Stimulated activated CD4-positive, alpha-beta T cell treated with anti-CD3 and anti-CD28 coated beads, Interleukin-4, amount 100 ng/mL, for 1 hour (primary cell): ENCODE measurements around the gene ZNF618.

Source experiments
- DNase-seq: peaks from one replicate; pipeline ENCODE4 v3.0.0-alpha.2; 2020

Gene ZNF618

DNA sequence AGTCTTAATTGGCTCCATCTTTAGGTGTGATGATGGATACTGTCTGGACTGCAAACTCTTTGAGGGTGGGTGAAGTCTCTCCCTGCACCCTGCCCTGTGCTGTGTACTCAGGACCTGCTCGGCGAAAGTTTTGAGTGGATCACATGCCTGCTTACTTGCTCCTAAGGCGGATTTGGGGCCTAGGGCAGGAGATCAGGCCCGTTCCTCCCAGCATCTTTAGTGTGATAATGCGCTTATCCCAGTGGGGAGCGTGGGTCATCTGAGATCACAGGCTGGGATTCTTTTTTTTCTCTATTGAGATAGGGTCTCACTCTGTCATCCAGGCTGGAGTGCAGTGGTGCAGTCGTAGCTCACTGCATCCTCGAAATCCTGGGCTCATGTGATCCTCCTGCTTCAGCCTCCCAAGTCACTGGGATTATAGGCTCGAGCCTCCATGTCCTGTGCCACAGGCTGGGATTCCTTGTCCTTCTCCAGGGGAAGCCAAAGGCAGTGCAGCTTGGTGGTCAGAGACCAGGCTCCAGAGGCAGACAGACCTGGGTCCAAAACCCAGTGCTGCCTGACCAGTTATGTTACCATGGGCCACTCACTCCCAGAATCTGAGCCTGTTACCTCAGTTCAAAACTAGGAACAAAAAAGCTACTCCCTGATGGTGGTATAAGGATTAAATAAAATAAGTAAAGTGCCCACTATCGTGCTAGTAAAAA lies 59.7 kb downstream of the ZNF618 start:
- no peak for DNase-seq

DNA sequence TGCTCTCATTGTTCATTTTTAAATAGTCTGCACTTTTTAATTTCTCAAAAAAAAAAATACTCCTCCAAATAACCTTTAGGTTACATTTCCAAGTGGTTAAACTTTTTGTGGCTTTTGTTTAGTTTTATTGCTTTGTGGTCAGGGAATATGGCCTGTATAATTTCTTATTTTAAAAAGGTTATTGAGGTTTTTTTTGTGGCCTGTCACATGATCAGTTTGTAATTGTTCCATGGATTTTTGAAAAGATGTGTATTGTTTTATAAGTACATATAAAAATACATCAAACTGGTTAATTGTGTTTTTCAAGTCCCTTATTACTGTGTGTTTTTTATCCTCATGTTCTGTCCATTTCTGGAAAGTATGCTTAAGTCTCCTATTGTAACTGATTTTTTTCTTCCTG lies 64.0 kb downstream of the ZNF618 start:
- no peak for DNase-seq

DNA sequence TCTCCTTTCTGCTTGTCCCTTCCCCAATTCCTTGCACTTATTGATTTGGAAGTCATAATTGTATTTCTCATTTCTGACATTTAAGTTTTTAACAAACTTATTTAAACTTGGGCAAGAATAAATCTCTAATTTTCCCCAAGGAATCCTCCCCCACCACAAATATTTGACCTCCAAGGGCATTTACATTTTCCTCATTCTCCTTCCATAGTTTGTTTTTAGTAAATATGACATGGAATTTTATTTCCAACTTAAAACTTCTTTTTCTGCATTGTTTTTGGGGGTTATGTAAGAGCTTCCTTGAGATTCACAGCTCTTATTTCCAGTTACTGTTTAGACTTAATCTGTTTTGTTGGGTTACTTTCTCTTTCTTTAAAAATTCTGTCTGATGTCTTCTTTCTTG lies 64.9 kb downstream of the ZNF618 start:
- no peak for DNase-seq

DNA sequence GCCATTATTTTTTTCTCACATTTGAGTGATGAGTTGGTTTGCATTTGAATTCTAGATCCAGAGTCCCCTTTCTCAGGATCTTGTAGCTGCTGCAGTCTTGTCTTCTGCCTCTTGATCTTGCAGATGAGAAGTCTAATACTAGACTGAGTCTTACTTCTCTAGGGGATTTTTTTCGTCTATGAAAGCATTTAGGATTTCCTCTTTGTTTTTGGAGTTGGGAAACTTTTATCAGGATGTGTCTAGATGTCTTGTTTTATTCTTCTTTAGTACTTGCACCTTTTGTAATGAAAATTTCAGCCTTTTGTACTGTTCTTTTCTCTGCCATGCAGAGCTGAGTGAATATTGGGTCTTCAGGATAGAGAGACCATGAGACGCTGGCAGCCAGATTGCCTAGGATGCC lies 65.4 kb downstream of the ZNF618 start:
- no peak for DNase-seq

DNA sequence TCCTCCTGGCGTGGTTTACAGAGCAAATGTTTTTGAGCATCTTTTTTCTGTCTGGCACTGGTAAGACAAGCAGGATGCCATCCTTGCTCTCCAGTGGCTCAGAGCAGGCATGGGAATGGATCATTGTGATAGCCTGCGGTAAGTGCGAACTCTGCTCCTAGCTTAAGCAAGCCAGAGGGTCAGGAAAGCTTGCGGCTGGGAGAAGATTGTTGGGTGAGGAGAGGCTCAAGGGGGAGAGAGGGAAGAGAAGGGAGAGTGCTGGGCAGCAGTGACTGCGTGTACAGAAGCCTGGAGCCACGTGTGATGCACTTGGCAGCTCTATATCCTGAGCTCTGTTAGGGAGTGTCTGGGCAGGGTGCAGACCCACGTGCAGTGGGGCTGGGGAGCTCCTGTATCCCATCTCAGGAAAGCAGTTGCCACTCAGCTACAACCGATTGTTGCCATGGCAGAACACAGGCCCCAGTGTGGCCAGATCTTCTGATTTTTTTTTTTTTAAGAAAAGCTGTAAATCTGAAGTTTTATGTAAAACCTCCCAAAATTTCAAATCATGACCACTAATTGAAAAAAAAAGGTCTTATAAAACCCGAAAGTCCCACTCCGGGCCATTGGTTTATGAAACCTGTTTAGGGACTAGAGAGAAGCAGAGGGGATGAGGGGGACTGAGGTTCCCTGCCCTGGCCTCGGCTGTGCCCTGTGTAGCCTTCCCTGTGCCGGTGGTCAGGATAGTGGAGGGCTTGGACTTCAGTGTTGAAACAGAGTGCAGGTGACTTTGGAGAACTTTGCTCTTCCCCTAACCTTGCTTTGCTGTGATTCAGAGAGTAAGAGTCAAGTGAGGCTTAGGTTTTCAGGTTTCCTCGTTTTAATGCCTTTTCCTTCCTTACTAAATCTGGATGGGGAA lies 67.3 kb downstream of the ZNF618 start:
- DNase-seq: no peak

DNA sequence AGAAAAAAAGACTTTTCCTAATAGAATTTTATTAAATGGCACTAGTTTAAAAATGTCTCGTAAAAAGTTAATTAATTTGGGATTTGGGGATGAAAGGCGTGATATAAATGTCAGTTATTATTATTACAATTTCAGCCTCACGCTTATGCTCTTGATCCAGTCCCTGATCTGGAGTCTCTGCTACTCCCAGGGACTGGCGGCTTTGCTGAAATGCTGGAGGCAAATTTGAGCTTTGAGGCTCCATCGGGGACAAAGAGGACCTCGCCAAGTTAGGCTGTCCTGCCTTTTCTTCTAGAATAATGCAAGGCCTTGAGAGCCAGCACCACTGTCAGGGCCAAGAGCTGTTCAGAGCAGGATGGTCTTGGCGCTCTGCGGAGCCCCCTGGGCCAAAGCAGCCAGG lies 69.7 kb downstream of the ZNF618 start:
- DNase-seq: no peak

DNA sequence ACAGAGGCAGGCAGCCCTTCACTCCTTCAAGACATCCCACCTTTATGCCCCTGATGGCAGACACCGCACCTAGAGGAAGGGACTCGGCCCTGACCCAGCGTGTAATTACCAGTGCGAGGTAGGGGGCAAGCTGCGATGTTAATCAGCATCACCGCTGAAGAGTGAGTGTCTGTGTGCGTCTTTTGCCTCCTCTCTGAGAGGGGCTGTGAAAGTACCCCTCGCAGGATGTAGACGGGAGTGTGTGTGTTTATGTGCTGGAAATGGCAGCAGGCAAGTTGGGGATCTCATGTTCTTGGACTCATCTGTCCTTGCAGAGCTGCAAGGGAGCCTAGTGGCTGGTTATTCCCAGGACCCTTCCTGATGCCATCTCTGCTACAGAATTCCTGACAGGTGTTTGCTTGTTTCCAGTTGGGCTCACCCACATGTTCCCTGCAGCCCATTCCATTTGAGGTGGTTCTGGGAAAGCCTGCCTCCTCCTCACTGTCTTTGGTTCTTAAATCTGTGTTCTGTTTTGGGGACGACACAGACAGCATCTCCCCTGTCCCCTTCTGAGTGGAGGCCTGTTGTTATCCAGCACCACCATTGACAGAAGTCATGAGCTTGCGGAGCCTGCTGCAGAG lies 70.5 kb downstream of the ZNF618 start:
- DNase-seq: no peak

DNA sequence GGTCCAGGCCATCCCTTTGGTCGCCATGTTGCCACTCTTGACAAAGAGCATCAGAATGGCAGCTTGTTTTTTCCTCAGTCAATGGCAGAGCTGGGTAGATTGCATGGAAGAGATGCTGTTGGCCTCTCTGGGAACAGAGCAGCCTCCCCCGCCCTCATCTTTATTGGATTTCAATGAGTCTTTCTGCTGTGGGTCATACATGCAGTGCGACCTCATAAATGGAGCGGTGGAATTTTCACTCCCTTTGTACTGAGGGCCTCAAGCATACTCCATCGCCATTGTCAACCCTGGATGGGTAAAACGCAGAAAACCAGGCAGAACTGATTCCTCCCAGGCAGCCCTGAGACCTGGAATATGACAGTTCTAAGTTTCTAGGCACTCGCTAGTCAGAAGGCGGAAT lies 71.8 kb downstream of the ZNF618 start:
- DNase-seq: no peak

DNA sequence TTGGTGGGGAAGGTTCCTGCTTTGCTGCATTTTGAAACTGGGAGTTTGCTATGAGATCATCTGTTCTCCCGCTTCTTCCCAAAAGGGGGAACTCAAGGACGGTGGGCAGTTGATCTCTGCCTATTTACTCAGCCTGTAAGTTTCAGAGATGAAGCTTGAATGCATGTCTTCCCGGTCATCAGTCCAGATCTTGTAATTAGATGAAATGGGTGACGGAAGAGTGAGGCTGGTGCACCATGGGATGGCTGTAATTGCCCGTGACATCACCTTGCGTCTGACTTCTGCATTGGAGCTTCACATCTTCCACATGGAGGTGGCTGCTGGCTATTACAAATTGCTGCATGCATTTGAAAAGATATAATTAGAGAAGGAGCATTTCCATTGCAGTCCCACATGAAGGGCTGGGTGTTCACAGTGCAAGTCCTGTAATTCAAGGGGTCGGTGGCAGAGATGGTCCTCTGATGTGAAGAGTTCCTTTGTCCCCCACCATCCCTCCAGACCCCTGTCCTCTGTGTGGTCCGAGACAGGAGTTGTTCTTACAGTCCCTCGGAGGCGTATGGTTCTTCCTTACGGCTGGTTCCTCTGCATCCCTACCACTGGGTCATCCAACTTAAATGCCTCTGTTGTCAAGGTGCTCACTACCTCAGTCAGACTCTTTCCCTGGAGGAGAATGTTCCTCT lies 72.9 kb downstream of the ZNF618 start:
- DNase-seq: no peak

DNA sequence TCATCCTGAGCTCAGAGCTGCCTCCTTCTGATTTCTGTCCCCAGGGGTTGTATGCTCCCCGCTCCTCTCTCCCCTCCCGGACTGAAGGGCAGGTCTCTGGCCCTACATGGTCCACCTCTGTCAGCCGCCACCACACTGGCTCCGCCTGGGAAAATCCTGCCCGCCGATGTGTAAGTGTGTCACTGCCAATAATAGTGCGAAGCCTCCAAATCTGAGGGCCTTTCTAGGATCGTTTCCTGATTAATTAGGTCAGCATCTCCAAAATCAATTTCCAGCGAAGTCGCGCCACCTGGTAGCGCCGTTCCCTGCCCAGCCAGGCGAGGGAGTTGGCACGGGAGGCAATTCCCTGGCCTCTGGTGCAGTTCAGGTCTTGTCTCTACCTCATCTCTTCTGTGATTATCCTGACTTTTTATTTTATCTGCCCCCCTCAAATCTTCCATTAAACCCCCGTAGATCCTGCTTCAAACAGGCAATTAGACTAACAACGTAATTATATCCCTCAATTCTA lies 73.5 kb downstream of the ZNF618 start:
- no peak for DNase-seq

DNA sequence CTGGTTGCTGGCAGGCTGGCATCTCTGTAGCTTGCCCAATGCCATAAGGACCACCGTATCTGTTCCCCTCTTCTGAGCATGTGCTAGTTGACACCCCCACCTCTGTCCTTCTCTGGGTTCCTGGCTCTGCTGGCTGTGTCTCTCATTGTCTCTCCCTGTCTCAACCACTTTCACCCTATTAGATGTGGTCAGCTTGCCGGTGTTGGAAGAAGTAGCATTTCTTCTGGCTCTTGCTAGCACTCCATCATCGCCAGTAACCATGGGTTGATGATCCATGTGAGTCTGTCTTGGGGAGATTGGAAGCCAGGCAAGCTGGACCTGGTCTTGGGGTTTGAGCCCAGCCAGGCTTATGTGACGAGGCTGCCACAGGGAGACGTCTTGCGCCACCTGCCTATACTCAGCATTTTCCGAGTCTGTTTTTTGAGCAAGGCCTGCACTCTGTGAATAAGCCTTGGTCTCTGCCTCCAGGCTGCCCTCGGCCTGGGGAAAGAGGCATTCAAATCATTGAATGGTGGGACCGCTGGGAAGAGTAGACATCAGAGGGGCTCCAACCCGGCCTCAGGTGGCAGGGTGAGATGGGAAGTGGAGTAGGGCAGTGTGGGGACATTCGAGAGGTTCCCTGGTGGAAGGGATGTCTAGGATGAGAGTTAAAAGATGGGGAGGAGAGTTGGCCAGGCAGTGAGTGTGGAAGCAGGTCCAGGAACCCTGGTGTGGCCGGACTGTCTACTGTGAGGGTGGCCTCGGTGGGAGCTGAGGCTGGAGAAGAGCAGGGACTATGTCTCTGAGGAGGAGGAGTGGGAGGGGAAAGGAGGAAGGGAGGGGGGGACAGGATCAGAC lies 74.3 kb downstream of the ZNF618 start:
- no peak for DNase-seq

DNA sequence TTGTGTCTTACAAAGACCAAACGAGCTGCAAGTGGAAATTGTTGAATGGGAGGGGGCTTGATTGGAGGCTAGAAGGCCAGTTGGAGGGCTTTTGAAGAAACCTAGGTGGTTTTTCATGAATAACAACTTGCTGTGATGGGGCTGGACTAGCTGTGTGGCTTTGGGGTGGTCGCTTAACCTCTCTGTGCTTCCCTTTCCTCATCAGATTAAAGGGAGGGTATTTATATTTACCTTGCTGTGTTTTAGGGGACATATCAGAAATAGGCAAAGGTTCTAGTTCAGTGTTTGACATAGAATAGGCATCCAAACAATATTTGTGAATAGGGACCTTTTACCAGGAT lies 74.9 kb downstream of the ZNF618 start:
- no peak for DNase-seq

DNA sequence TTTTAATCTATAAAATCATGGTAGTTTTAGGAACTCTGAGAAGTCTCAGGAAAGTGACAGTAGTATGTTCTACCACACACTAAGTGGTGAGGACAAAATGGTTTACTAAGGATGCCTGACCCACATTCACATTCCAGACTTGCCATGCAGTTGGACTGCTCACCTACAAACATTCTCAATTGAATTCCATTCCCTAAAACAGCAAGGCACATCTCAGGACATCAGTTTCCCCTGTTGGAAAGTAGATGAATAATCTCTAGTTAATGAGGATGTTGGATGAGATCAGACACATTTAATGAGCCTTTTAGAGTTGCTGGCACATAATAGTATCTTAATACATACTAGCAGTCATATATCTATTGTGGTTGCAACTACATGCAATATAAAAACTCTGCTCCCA lies 76.6 kb downstream of the ZNF618 start:
- DNase-seq: no peak

DNA sequence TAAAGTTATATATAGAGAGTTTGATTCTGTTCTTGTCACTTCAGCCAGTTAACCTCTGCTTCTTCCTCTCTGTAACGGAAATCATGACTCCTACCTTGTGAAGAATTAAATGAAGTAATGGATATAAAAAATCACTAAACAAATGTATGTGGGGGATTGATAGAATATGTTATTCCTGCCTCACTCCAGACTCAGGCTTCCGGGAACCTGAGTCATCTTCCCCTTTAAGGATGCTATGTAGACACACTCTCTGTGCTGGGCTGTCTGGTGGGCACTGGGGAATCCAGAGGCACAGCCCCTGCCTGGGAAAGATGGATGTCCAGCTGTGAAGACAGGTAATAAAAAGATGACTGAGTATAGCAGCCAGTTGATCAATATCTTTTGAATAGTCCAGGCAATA lies 77.4 kb downstream of the ZNF618 start:
- no peak for DNase-seq

DNA sequence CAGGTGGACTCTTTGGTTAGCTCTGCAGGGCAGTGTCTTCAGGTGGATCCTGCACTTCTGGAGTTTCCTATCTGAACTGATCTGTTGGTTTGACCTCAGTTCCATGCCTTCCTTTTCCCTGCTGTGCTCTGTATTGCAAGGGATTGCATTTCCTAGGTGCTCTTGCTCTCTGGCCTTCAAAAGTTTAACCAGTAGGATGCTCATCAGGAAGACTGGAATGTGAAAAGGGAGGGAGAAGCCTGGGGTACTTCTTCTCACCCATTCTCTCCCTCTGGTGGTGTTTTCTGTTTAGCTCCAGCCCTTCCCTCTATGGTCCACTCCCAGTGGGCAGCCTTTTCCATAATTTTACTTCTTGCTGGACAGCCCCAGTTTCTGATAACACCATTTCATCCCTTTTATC lies 78.5 kb downstream of the ZNF618 start:
- no peak for DNase-seq

DNA sequence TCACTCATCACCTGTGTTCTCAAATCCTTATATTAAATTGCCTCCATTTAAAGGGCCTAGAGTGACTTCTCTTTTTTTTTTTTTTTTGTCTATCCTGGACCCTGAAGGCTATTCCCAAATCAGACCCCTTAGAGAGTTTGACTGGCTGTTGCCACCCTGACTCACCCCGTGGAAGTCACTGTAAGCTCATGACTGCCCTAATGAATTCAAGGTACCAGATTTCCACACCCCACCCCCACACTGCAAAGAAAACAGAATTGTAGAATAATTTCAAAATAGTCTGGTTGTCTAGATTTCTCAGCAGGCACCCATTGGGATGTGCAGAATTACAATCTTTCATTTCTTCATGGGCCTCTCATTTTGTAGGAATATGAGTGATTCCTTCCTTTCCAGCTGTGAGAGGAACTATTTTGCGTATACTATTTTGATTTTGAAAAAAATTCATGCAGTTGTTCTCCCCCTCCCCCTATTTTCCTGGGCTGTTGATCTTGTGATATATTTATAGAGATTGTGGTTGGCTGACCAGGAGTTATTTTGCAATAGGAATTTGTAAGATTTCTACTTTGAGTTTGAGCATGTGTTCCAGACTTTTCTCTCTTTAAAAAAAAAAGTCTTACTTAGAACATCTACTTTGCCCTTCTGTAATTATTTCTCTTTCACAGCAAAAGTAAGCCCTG lies 79.1 kb downstream of the ZNF618 start:
- no peak for DNase-seq

DNA sequence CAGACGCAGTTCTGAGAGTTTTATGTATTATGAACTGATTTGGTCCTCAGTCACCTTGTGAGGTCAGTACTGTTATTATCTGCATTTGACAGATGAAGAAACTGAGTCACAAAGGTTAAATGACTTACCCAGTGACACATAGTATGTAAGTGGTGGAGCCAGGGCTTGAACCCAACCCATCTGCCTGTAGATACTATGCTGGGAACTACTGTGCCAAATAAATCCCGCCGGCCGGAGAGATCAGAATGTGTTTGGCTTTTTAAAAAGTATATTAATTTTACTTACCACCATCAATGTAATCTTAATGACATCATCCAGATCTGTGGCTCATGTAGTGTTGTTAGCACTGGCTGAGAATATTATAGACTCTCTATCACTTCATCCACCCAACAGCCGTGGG lies 80.8 kb downstream of the ZNF618 start:
- no peak for DNase-seq

DNA sequence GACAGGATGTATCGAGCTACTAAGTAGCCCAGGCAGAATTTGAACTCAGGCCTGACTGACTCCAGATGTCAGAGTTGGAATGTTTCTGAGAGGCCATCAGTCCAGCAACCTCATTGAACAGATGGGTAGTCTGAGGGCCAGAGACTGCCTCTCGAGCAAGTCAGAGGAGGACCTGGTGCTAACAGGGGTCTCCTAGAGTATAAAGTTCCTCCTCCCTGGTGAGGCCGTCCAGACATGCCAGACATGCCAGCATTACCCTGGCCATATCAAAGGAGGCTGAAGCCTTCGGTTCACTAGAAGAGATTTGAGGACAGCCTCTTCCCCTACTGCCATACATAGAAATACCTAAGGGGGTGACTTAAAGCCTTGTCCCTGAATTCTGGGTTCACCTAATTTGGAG lies 81.2 kb downstream of the ZNF618 start:
- DNase-seq: no peak

DNA sequence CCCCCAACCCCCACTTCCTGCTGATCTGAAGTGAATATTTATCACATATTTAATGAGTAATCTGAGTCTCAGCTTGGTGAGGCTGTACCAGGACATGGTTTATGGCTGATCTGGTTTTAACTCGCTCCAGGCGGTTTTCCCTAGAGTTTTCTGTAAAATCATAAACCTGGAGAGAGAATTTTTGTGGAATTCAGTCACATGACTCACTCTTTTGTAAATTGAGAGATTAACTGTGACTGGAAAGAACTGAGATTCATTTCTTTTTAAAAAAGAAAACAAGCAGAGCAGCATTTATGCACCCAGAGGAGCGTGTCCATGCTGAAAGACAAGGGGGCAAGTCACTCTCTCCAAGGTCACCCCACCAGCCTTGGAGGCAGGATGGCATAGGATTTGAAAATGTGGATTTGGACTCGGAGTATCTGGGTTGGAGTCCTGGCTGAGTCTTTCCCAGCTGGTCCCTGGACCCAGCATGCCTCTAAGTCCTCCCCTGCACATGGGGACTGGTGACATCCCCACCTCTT lies 81.8 kb downstream of the ZNF618 start:
- DNase-seq: no peak

DNA sequence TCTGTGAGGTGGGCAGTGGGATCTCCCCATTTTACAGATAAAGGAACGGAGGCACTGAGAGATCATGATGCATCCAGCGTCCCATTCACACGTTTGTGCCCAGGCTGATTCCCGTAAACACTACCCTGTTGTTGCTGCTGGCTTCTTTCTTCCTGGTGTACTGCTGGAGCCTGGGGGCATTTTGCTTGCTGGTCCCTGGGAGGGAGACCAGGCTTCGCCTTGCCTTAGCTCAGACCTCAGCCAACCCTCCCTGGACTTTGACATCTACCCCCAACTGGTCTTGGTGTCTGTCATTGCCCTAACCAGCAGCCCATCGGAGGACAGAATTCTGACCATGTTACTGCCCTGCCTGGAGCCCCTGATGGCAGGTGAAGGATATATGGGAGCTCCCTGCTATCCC lies 82.4 kb downstream of the ZNF618 start:
- DNase-seq: no peak

DNA sequence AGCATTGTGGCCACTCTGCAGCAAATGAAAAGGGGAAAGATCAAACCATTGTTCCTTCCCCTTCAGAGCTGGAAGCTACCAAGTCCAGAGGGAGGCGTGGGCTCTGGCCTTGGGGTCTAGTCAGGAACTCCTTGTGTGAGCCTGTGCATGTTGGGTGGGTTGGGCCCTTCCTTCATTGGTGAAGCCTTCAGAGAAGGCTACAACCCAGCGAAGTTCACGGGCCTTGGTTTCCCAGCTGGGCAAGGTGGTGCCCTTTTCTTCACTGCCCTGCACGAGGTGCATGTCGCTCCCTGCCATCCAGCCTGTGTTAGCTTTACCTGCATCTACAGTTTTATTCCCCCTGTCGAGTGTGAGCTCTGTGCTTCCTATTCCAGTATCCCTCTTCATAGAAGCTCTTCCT lies 84.7 kb downstream of the ZNF618 start:
- no peak for DNase-seq

DNA sequence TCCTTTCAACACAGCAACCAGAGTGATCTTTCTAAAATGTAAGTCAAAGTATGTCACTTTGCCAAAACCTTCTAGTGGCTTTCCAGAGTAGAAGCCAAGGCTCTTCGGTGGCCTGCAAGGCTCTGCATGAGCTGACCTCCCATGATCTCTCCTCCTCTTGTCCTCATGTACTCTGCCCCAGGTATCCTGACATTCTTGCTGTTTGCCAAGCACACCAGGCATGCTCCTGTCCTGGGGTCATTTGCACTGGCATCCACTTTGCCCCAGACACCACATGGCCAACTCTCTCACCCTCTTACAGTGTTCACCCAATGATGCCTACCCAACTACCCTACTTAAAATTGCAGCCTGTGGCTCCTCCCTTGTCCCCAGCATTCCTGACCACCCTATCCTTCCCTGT lies 86.3 kb downstream of the ZNF618 start:
- no peak for DNase-seq
